HepG2 (cell line): Measurements from ENCODE around the gene ZNRF3. TPM values are rescaled to one million over a fixed set of nuclear protein-coding genes. Genes with fewer than 3 reads are reported as not detected.

Source experiments
- AHDC1 ChIP-seq: sonication (generic); formaldehyde crosslinking; IDR thresholded peaks from 2 replicates; pipeline ENCODE4 v1.5.1; 2020; ENCODE audit warnings: mild to moderate bottlenecking, missing genetic modification reagents, borderline replicate concordance
- CEBPG ChIP-seq: IDR thresholded peaks from 2 replicates; pipeline ENCODE4 v1.6.1; 2016
- CEBPZ ChIP-seq: IDR thresholded peaks from 2 replicates; pipeline ENCODE4 v1.6.1; 2012; ENCODE audit warnings: low read length, improper control_type of control experiment
- ETS1 ChIP-seq: sonication (generic); formaldehyde crosslinking; IDR thresholded peaks from 2 replicates; pipeline ENCODE4 v1.4.0; 2020; ENCODE audit warnings: missing genetic modification reagents
- FOXO4 ChIP-seq: sonication (generic); formaldehyde crosslinking; conservative IDR thresholded peaks from 2 replicates; pipeline ENCODE4 v1.8.1; 2023; ENCODE audit warnings: missing genetic modification reagents
- HIC2 ChIP-seq: sonication (generic); formaldehyde crosslinking; IDR thresholded peaks from 2 replicates; pipeline ENCODE4 v1.9.0; 2022; ENCODE audit warnings: low read depth, missing genetic modification reagents
- HMG20B ChIP-seq: conservative IDR thresholded peaks from 2 replicates; pipeline ENCODE4 v1.6.1; 2016; ENCODE audit warnings: missing genetic modification reagents, missing compliant biosample characterization
- HOXA5 ChIP-seq: sonication (generic); formaldehyde crosslinking; IDR thresholded peaks from 2 replicates; pipeline ENCODE4 v1.4.0; 2020; ENCODE audit warnings: missing genetic modification reagents
- KLF15 ChIP-seq: sonication (generic); formaldehyde crosslinking; IDR thresholded peaks from 2 replicates; pipeline ENCODE4 v1.8.1; 2023; ENCODE audit warnings: borderline replicate concordance, mild to moderate bottlenecking, inconsistent platforms, missing genetic modification reagents, mixed read lengths
- TRIM22 ChIP-seq: fragments of 450-650 bp; IDR thresholded peaks from 2 replicates; pipeline ENCODE4 v1.6.1; 2017
- ZNF329 ChIP-seq: sonication (generic); formaldehyde crosslinking; IDR thresholded peaks from 2 replicates; pipeline ENCODE4 v1.9.0; 2021; ENCODE audit warnings: low read depth, mild to moderate bottlenecking, missing genetic modification reagents
- ZNF670 ChIP-seq: sonication (generic); formaldehyde crosslinking; IDR thresholded peaks from 2 replicates; pipeline ENCODE4 v1.8.0; 2022; ENCODE audit warnings: mild to moderate bottlenecking, missing genetic modification reagents, borderline replicate concordance
- ZSCAN20 ChIP-seq: sonication (generic); formaldehyde crosslinking; IDR thresholded peaks from 2 replicates; pipeline ENCODE4 v1.4.0; 2020; ENCODE audit warnings: missing genetic modification reagents, mild to moderate bottlenecking, borderline replicate concordance
- polyA plus RNA-seq, 8 experiments: library from polyadenylated mRNA; depleted of rRNA in 3 of 8; stranded (reverse) in 7 of 8; unstranded in 1 of 8; fragments of >200 nt; fragmentation: Illumina TruSeq in 4 of 8; extraction: Trizol in 4 of 8; gene quantifications; 2 replicates each; pipeline versions ENCODE4 v1.2.1 to v1.2.3, GENCODE V29; 2011 to 2016; ENCODE audit warnings: low read depth in 4 of 8, missing spikeins in 1 of 8, mixed read lengths in 1 of 8; ENCODE audit not compliant: insufficient read depth in 1 of 8
- total RNA-seq, 5 experiments: library from RNA; depleted of rRNA; stranded (reverse); fragments of >200 nt; fragmentation: Illumina TruSeq; extraction: Trizol; gene quantifications; 2 replicates each; pipeline ENCODE4 v1.2.3, GENCODE V29; 2016; ENCODE audit warnings: low read depth in 1 of 5

The ZNRF3 gene
- total and polyA plus RNA-seq, 2 of the 13 experiments (the other 11 are each of a cell fraction or from before 2014, with no cell fraction given): 20.3 to 36.7 TPM

GRCh38 chr22:28931844-28932567 lies 48.6 kb downstream of the ZNRF3 start (continued):
- TF ChIP-seq FOXO4 (CRISPR knock-in tag) (no peak), ZSCAN20 (no peak), HMG20B (CRISPR knock-in tag) (no peak), HIC2 (no peak), CEBPZ (no peak), ZNF670 (CRISPR knock-in tag) (no peak), HOXA5 (CRISPR knock-in tag) (no peak), KLF15 (CRISPR knock-in tag) (no peak), ZNF329 (CRISPR knock-in tag) (no peak), ETS1 (CRISPR knock-in tag) (no peak), CEBPG (CRISPR knock-in tag) (peak; percentile 49), AHDC1 (0 out of 2 replicates have a peak, but pooled peaks have one; percentile 31), TRIM22 (no peak)
